SH-SY5Y (cell line): ENCODE results near the gene PRDX5.

Experiments
- GATA2 ChIP-seq: IDR thresholded peaks from 2 replicates; pipeline ENCODE4 v1.6.1; 2011; ENCODE audit warnings: mild to moderate bottlenecking, low read depth, low read length
- GATA3 ChIP-seq: IDR thresholded peaks from 2 replicates; pipeline ENCODE4 v1.6.1; 2011; ENCODE audit warnings: low read depth, mild to moderate bottlenecking, low read length, moderate library complexity

The PRDX5 gene

GRCh38 chr11:64295760-64296159 is 22.2 kb upstream of the PRDX5 start:
- TF ChIP-seq GATA3 (no peak), GATA2 (no peak)

- TF ChIP-seq GATA2 (no peak), GATA3 (no peak)
Observed at GRCh38 chr11:64296236-64296635, 21.7 kb upstream of the PRDX5 start.

GRCh38 chr11:64296830-64297698 is 20.9 kb upstream of the PRDX5 start:
- TF ChIP-seq GATA3 (no peak), GATA2 (no peak)

- TF ChIP-seq GATA2 = no peak
- no peak for TF ChIP-seq GATA3
Observed at GRCh38 chr11:64297699-64298358, 20.1 kb upstream of the PRDX5 start.

GRCh38 chr11:64298966-64299846 is 18.7 kb upstream of the PRDX5 start:
- TF ChIP-seq GATA3 (no peak), GATA2 (no peak)

GRCh38 chr11:64299847-64300648 is 17.9 kb upstream of the PRDX5 start, which contains the start of gene CATSPERZ:
Gene CATSPERZ, plus strand, starts transcription at chr11:64300358. Its CDS starts 53 bp downstream, at chr11:64300411.
- no peak for TF ChIP-seq GATA2
- TF ChIP-seq GATA3 = no peak

- no peak for TF ChIP-seq GATA3
- TF ChIP-seq GATA2 = no peak
Observed at GRCh38 chr11:64303109-64304031, 14.6 kb upstream of the PRDX5 start.

GRCh38 chr11:64304032-64304315 is 13.9 kb upstream of the PRDX5 start:
- TF ChIP-seq GATA3 (no peak), GATA2 (no peak)

GRCh38 chr11:64304316-64305072 is 13.4 kb upstream of the PRDX5 start:
- TF ChIP-seq GATA2 (no peak), GATA3 (no peak)

GRCh38 chr11:64305075-64305690 is 12.7 kb upstream of the PRDX5 start, which contains the start of gene ESRRA:
Gene ESRRA, plus strand, starts transcription at chr11:64305524. Its CDS starts 1,656 bp downstream, at chr11:64307180.
- TF ChIP-seq GATA3 (no peak), GATA2 (no peak)
